ENCODE measurements around the gene ESR1. TPM values are rescaled to one million over a fixed set of nuclear protein-coding genes. Genes with fewer than 3 reads are reported as not detected.
"Not testable (repeated sequence)": the region's sequence is repeated elsewhere in the genome, so short reads cannot be mapped to it uniquely, and the experiment has no call there.

The ESR1 gene
- polyA plus RNA-seq, 4 donors = 0.13 to 0.55 TPM; not detected in 2

DNA sequence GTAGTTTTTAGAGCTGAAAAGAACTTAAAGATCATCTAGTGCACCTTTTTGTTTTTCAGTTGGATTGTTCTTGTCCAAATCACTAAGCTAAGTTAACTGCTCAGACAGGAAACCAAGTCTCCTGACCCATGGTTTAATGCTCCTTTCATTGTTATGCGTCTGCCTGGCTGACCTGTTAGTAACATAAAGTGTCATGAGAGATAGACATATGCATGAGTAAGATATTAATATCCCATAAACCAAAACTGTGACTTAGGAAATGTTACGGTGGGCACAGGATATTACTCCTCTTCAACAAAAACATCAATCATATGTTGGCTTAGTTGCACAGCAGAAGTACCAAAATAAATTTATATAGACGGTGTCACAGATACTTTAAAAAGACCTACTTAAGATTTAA, 84.0 kb downstream of the ESR1 start:
- Histone ChIP-seq H3K4me1 (ENCODE audit: control insufficient read depth in 3 of 3, insufficient read depth in 2 of 3, low read depth in 1 of 3, low read length in 2 of 3) (no peaks in the 10 kb centered on the region), H3K9me3 (ENCODE audit: control insufficient read depth in 2 of 2, insufficient read depth in 1 of 2, low read depth in 1 of 2, low read length in 1 of 2) (no peaks in the 10 kb centered on the region), H3K27me3 (ENCODE audit: control insufficient read depth in 3 of 3, insufficient read depth in 3 of 3, low read length in 3 of 3) (no peaks in the 10 kb centered on the region), H3K4me3 (ENCODE audit: low read depth in 1 of 3, low read length in 3 of 3) (no peak overlapping the region), H3K36me3 (ENCODE audit: control insufficient read depth in 3 of 3, insufficient read depth in 2 of 3, low read depth in 1 of 3, low read length in 3 of 3) (no peaks in the 10 kb centered on the region), H3K27ac (ENCODE audit: low read depth in 1 of 3, low read length in 2 of 3) (no peak overlapping the region)
- DNase-seq (no peak), FAIRE-seq (no peak)
- WGBS, 3 donors = 77 to 87% (median 86%) methylated on average over 3 of the region's 3 CpGs

DNA sequence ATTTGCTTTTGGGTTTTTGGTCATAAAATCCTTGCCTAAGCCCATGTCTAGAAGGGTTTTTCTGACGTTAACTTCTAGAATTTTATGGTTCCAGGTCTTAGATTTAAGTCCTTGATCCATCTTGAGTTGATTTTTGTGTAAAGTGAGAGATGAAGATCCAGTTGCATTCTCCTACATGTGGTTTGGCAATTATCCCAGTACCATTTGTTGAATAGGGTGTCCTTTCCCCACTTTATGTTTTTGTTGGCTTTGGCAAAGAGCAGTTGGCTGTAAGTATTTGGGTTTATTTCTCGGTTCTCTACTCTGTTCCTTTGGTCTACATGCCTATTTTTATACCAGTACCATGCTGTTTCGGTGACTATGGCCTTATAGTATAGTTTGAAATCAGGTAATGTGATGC, 86.9 kb downstream of the ESR1 start:
- H3K27me3 ChIP-seq (ENCODE audit: control insufficient read depth in 3 of 3, insufficient read depth in 3 of 3, low read length in 3 of 3); H3K4me1 ChIP-seq (ENCODE audit: control insufficient read depth in 3 of 3, insufficient read depth in 2 of 3, low read depth in 1 of 3, low read length in 2 of 3); DNase-seq; FAIRE-seq; H3K36me3 ChIP-seq (ENCODE audit: control insufficient read depth in 3 of 3, insufficient read depth in 2 of 3, low read depth in 1 of 3, low read length in 3 of 3); H3K4me3 ChIP-seq (ENCODE audit: low read depth in 1 of 3, low read length in 3 of 3); H3K9me3 ChIP-seq (ENCODE audit: control insufficient read depth in 2 of 2, insufficient read depth in 1 of 2, low read depth in 1 of 2, low read length in 1 of 2); H3K27ac ChIP-seq (ENCODE audit: low read depth in 1 of 3, low read length in 2 of 3): not testable (repeated sequence)
- WGBS, 3 donors = 37 to 58% (median 47%) methylated on average over 3 of the region's 3 CpGs

DNA sequence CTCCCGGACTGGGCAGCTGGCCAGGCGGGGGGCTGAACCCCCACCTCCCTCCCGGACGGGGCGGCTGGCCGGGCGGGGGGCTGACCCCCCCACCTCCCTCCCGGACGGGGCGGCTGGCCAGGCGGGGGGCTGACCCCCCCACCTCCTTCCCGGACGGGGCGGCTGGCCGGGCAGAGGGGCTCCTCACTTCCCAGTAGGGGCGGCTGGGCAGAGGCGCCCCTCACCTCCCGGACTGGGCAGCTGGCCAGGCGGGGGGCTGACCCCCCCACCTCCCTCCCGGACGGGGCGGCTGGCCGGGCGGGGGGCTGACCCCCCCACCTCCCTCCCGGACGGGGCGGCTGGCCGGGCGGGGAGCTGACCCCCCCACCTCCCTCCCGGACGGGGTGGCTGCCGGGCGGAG, 91.7 kb downstream of the ESR1 start:
- H3K4me1 ChIP-seq (ENCODE audit: control insufficient read depth in 3 of 3, insufficient read depth in 2 of 3, low read depth in 1 of 3, low read length in 2 of 3); H3K27me3 ChIP-seq (ENCODE audit: control insufficient read depth in 3 of 3, insufficient read depth in 3 of 3, low read length in 3 of 3); DNase-seq; H3K4me3 ChIP-seq (ENCODE audit: low read depth in 1 of 3, low read length in 3 of 3); H3K27ac ChIP-seq (ENCODE audit: low read depth in 1 of 3, low read length in 2 of 3); FAIRE-seq; H3K36me3 ChIP-seq (ENCODE audit: control insufficient read depth in 3 of 3, insufficient read depth in 2 of 3, low read depth in 1 of 3, low read length in 3 of 3); H3K9me3 ChIP-seq (ENCODE audit: control insufficient read depth in 2 of 2, insufficient read depth in 1 of 2, low read depth in 1 of 2, low read length in 1 of 2): not testable (repeated sequence)
- WGBS, 3 donors = 97% methylated on average over 18 of the region's 33 CpGs; no CpG with 5 or more reads in 2 of the 3 donors

DNA sequence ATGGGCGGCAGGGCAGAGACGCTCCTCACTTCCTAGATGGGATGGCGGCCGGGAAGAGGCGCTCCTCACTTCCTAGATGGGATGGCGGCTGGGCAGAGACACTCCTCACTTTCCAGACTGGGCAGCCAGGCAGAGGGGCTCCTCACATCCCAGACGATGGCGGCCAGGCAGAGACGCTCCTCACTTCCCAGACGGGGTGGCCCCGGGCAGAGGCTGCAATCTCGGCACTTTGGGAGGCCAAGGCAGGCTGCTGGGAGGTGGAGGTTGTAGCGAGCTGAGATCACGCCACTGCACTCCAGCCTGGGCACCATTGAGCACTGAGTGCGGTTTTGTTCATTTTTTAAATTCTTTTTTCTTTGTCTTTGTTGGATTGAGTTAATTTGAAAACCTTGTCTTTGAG, 92.3 kb downstream of the ESR1 start:
- not testable (repeated sequence) for H3K27me3 ChIP-seq (ENCODE audit: control insufficient read depth in 3 of 3, insufficient read depth in 3 of 3, low read length in 3 of 3); FAIRE-seq; H3K9me3 ChIP-seq (ENCODE audit: control insufficient read depth in 2 of 2, insufficient read depth in 1 of 2, low read depth in 1 of 2, low read length in 1 of 2); H3K4me3 ChIP-seq (ENCODE audit: low read depth in 1 of 3, low read length in 3 of 3); H3K4me1 ChIP-seq (ENCODE audit: control insufficient read depth in 3 of 3, insufficient read depth in 2 of 3, low read depth in 1 of 3, low read length in 2 of 3); DNase-seq; H3K27ac ChIP-seq (ENCODE audit: low read depth in 1 of 3, low read length in 2 of 3); H3K36me3 ChIP-seq (ENCODE audit: control insufficient read depth in 3 of 3, insufficient read depth in 2 of 3, low read depth in 1 of 3, low read length in 3 of 3)
- 92 to 96% (median 94%) methylated on average over 10 to 15 of the region's 15 CpGs for WGBS, 3 donors

DNA sequence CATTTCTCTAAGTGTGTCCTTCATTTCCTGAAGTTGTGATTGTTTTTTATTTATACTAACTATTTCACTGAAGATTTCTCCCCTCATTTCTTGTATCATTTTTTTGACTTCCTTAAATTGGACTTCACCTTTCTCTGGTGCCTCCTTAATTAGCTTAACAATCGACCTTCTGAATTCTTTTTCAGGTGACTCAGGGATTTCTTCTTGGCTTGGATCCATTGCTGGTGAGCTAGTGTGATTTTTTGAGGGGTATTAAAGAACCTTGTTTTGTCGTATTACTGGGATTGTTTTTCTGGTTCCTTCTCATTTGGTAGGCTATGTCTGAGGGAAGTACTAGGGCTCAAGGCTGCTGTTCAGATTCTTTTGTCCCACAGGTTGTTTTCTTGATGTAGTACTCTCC, 92.8 kb downstream of the ESR1 start:
- WGBS, 3 donors = 44 to 76% (median 60%) methylated on average over 2 of the region's 2 CpGs
- DNase-seq (no peak), FAIRE-seq (no peak)
- Histone ChIP-seq H3K4me1 (ENCODE audit: control insufficient read depth in 3 of 3, insufficient read depth in 2 of 3, low read depth in 1 of 3, low read length in 2 of 3) (no peaks in the 10 kb centered on the region), H3K27me3 (ENCODE audit: control insufficient read depth in 3 of 3, insufficient read depth in 3 of 3, low read length in 3 of 3) (no peaks in the 10 kb centered on the region), H3K27ac (ENCODE audit: low read depth in 1 of 3, low read length in 2 of 3) (no peak overlapping the region), H3K4me3 (ENCODE audit: low read depth in 1 of 3, low read length in 3 of 3) (no peak overlapping the region), H3K9me3 (ENCODE audit: control insufficient read depth in 2 of 2, insufficient read depth in 1 of 2, low read depth in 1 of 2, low read length in 1 of 2) (peaks cover 0 to 6% of the 10 kb centered on the region in 2 donors), H3K36me3 (ENCODE audit: control insufficient read depth in 3 of 3, insufficient read depth in 2 of 3, low read depth in 1 of 3, low read length in 3 of 3) (no peaks in the 10 kb centered on the region)

DNA sequence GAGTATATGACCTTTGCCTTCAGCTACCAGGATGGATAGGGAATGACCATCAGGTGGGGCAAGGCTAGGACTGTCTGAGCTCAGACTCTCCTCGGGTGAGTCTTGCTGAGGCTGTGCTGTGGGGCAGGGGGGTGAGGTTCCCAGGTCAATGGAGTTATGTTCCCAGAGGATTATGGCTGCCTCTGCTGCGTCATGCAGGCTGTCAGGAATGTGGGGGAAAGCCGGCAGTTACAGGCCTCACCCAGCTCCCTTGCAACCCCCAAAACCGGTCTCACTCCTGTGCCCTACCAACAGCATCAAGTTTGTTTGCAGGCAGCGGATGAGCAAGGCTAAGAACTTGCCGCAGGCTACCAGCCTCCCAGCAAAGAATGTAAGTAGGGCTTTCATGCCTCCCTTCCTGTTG, 93.5 kb downstream of the ESR1 start:
- H3K4me1 ChIP-seq (ENCODE audit: control insufficient read depth in 3 of 3, insufficient read depth in 2 of 3, low read depth in 1 of 3, low read length in 2 of 3) = no peaks in the 10 kb centered on the region
- DNase-seq (no peak), FAIRE-seq (no peak)
- no peaks in the 10 kb centered on the region for H3K36me3 ChIP-seq (ENCODE audit: control insufficient read depth in 3 of 3, insufficient read depth in 2 of 3, low read depth in 1 of 3, low read length in 3 of 3)
- H3K27me3 ChIP-seq (ENCODE audit: control insufficient read depth in 3 of 3, insufficient read depth in 3 of 3, low read length in 3 of 3) = no peaks in the 10 kb centered on the region
- H3K9me3 ChIP-seq (ENCODE audit: control insufficient read depth in 2 of 2, insufficient read depth in 1 of 2, low read depth in 1 of 2, low read length in 1 of 2) = peaks cover 0 to 6% of the 10 kb centered on the region in 2 donors
- no peak overlapping the region for H3K27ac ChIP-seq (ENCODE audit: low read depth in 1 of 3, low read length in 2 of 3)
- H3K4me3 ChIP-seq (ENCODE audit: low read depth in 1 of 3, low read length in 3 of 3) = no peak overlapping the region
- WGBS, 3 donors = 77 to 85% (median 77%) methylated on average over 6 of the region's 6 CpGs

DNA sequence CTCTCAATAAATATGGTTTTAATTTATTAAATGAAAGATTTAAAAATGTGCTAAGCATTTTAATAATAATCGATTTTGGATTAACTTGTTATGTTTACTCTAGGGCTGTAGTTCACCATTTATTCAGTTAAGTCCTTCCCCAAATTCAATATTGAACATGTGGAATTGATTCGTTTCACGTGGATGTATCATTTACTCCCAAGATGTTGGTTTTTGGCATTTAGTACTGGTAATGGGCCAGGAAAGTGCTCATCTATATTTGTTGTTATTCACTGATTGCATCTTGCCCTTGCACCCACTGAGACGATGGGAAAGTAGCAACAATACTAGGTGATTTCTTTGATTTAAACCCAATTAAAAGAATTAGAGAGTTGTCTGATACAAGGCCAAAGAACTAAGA, 97.1 kb downstream of the ESR1 start:
- WGBS, 3 donors = 66 to 81% (median 78%) methylated on average over 4 of the region's 4 CpGs
- Histone ChIP-seq H3K27ac (ENCODE audit: low read depth in 1 of 3, low read length in 2 of 3) (no peak overlapping the region), H3K4me1 (ENCODE audit: control insufficient read depth in 3 of 3, insufficient read depth in 2 of 3, low read depth in 1 of 3, low read length in 2 of 3) (no peaks in the 10 kb centered on the region), H3K9me3 (ENCODE audit: control insufficient read depth in 2 of 2, insufficient read depth in 1 of 2, low read depth in 1 of 2, low read length in 1 of 2) (peaks cover 0 to 6% of the 10 kb centered on the region in 2 donors), H3K36me3 (ENCODE audit: control insufficient read depth in 3 of 3, insufficient read depth in 2 of 3, low read depth in 1 of 3, low read length in 3 of 3) (no peaks in the 10 kb centered on the region), H3K27me3 (ENCODE audit: control insufficient read depth in 3 of 3, insufficient read depth in 3 of 3, low read length in 3 of 3) (no peaks in the 10 kb centered on the region), H3K4me3 (ENCODE audit: low read depth in 1 of 3, low read length in 3 of 3) (no peak overlapping the region)
- FAIRE-seq (no peak), DNase-seq (no peak)

DNA sequence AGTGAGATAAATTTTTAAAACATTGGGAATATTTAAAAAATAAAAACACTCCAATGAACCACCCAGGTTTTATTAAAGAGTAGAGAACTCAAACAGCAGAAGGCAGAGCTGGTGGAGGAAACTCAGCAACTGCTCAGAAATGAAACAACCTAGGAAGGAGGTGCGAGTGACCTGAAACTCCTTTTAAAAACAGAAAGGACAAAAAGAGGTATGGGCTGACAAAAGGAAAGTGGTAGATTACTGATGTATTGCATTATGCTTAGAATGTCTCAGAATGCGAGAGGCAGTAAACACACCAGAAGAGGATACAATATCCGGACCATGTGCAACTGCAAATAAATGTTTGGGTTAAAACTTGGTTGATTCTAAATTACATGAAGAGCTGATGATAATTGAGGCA, 97.6 kb downstream of the ESR1 start:
- Histone ChIP-seq H3K27me3 (ENCODE audit: control insufficient read depth in 3 of 3, insufficient read depth in 3 of 3, low read length in 3 of 3) (no peaks in the 10 kb centered on the region), H3K36me3 (ENCODE audit: control insufficient read depth in 3 of 3, insufficient read depth in 2 of 3, low read depth in 1 of 3, low read length in 3 of 3) (no peaks in the 10 kb centered on the region), H3K9me3 (ENCODE audit: control insufficient read depth in 2 of 2, insufficient read depth in 1 of 2, low read depth in 1 of 2, low read length in 1 of 2) (peaks cover 0 to 6% of the 10 kb centered on the region in 2 donors), H3K4me3 (ENCODE audit: low read depth in 1 of 3, low read length in 3 of 3) (no peak overlapping the region), H3K27ac (ENCODE audit: low read depth in 1 of 3, low read length in 2 of 3) (no peak overlapping the region), H3K4me1 (ENCODE audit: control insufficient read depth in 3 of 3, insufficient read depth in 2 of 3, low read depth in 1 of 3, low read length in 2 of 3) (no peaks in the 10 kb centered on the region)
- 86 to 92% (median 87%) methylated on average over 3 of the region's 3 CpGs for WGBS, 3 donors
- FAIRE-seq (no peak), DNase-seq (no peak)

DNA sequence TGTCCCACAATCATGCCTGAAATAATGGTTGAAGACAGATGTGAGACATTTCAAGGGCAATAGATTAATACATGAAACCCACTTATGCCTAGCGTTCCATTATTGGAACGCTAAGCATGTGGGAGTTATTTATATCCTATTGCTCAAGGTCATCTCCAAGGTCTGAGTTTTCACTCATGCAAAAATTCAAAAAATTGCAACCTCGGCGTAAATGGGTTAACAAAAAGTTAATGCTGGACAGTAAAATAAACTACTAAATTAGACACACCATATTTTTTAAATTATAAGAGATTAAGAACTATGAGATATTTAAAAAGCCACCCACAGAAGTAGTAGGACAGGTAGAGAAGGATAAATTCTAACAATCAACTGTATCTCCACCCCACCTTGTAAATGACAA, 98.4 kb downstream of the ESR1 start:
- FAIRE-seq = no peak
- Histone ChIP-seq H3K27me3 (ENCODE audit: control insufficient read depth in 3 of 3, insufficient read depth in 3 of 3, low read length in 3 of 3) (no peaks in the 10 kb centered on the region), H3K9me3 (ENCODE audit: control insufficient read depth in 2 of 2, insufficient read depth in 1 of 2, low read depth in 1 of 2, low read length in 1 of 2) (peaks cover 0 to 1% of the 10 kb centered on the region in 2 donors), H3K36me3 (ENCODE audit: control insufficient read depth in 3 of 3, insufficient read depth in 2 of 3, low read depth in 1 of 3, low read length in 3 of 3) (no peaks in the 10 kb centered on the region), H3K4me3 (ENCODE audit: low read depth in 1 of 3, low read length in 3 of 3) (no peak overlapping the region), H3K27ac (ENCODE audit: low read depth in 1 of 3, low read length in 2 of 3) (no peak overlapping the region), H3K4me1 (ENCODE audit: control insufficient read depth in 3 of 3, insufficient read depth in 2 of 3, low read depth in 1 of 3, low read length in 2 of 3) (no peaks in the 10 kb centered on the region)
- WGBS, 3 donors = 89 to 95% (median 94%) methylated on average over 4 of the region's 4 CpGs
- DNase-seq = no peak
